ENCODE measurements around the gene TMEFF1.
"Not testable (repeated sequence)": the region's sequence is repeated elsewhere in the genome, so short reads cannot be mapped to it uniquely, and the experiment has no call there.

TMEFF1 gene

GRCh38 chr9:100498592-100498991, 25.6 kb downstream of the TMEFF1 start:
- no peak for DNase-seq

- DNase-seq, result no peak
These were observed 26.5 kb downstream of the TMEFF1 start for GRCh38 chr9:100499460-100499859.

GRCh38 chr9:100499866-100500265, 26.9 kb downstream of the TMEFF1 start:
- DNase-seq, result no peak

DNA sequence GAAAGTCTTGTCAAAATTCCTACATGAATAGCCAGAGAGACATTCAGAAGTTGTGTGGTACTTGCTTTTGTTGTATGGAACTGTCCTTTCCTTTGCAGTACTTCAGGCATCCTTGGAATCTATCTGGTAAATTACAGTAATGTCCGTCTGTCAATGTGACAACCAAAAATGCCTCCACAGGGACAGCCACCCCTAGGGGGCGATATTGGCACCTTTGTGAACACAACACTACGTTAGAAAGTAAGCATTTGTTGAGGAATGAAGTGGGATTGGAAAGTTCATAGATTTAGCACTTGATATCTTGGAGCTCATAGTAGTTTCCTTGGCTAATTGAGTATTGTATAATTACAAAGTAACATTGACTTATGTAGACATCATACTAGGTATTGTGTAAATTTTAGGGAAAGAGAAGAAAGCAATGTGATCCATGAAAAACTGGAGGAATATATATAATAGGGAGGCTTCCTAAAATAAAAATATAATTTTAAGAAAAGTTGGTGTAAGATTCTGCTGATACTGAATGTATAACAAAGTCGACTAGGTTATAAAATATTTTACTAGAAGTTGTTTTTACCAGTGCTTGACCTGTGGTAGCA, 32.7 kb downstream of the TMEFF1 start:
- DNase-seq, result no peak

- not testable (repeated sequence) for DNase-seq
These were observed 34.4 kb downstream of the TMEFF1 start for GRCh38 chr9:100507350-100507749.

- no peak for DNase-seq
These were observed 38.3 kb downstream of the TMEFF1 start for GRCh38 chr9:100511205-100511604.

DNA sequence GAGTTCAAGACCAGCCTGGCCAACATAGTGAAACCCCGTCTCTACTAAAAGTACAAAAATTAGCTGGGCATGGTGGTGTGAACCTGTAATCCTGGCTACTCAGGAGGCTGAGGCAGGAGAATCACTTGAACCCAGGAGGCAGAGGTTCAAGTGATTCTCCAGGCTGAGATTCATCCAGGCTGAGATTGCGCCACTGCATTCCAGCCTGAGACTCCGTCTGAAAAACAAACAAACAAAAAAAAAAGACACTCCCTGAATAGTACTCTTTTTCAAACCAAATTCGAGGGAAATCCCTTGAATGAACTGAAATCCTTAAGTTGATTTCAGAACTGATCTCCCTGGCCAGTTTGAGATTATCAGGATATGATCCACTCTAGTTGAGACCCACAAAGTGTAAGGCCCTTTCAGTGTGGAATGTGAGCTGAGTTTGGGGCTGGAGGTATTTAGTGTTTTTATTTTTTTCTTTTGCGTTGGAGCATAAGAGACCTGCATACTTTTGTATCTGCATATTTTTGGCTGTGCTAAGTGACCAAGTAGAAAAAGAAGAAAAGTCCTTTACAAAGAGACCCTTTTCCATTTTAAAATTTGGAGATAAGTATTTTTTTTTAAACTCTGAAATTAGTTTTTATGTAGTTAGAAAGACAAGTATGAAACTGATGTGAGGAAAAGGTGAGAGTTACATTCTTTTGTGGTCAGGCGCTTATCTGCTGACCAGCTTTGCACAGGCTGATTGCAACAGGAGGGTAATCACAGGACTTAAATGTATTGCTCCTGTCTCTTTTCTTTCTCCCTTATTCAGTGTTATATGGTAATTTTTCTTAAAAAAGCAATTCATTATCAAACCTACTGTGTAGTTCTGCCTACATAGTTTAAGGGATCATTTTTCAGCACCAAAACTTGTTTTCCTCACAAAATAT, 42.9 kb downstream of the TMEFF1 start:
- DNase-seq, result no peak

DNA sequence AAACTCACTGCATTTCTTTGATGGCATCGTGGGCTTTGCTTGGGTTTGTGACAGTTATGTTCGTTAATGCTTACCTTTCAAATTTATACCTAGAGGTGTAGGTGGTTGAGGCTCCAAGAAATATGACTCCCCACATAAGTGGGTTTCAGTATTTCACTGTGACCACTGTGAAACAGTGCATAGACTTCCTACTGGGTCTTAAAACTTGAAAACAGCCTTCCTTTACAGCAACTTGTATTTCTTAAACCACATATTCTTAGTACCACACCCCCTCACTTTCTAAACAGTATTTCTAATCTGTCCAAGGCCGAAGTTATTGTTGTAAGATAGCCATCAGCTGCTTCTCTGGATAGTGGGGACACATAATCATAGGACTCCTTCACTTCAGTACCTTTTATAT, 48.3 kb downstream of the TMEFF1 start:
- no peak for DNase-seq

DNA sequence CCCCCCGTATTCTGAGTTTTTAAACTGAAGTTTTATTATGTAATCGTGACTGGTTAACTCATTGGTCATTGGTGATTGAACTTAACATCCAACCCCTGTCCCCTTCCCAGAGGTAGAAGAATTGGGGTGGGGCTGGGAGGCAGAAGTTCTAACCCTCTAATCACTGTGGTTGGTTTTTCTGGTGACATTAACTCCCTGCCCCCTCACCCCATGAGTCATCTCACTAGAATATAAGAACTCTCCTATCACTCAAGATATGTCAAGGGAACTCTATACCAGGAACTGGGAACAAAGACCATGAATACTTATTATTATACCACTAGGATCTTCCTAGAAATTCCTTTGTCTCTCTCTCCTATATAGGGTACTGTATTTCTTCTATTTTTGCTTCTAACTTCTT, 52.6 kb downstream of the TMEFF1 start:
- no peak for DNase-seq

DNA sequence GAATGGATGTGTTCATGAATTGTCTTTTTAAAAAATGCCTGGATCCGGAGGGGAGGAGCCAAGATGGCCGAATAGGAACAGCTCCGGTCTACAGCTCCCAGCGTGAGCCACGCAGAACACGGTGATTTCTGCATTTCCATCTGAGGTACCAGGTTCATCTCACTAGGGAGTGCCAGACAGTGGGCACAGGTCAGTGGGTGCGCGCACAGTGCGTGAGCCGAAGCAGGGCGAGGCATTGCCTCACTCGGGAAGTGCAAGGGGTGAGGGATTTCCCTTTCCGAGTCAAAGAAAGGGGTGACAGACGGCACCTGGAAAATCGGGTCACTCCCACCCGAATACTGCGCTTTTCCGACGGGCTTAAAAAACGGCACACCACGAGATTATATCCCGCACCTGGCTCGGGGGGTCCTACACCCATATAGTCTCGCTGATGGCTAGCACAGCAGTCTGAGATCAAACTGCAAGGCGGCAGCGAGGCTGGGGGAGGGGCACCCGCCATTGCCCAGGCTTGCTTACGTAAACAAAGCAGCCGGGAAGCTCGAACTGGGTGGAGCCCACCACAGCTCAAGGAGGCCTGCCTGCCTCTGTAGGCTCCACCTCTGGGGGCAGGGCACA, 54.3 kb downstream of the TMEFF1 start:
- not testable (repeated sequence) for DNase-seq

DNA sequence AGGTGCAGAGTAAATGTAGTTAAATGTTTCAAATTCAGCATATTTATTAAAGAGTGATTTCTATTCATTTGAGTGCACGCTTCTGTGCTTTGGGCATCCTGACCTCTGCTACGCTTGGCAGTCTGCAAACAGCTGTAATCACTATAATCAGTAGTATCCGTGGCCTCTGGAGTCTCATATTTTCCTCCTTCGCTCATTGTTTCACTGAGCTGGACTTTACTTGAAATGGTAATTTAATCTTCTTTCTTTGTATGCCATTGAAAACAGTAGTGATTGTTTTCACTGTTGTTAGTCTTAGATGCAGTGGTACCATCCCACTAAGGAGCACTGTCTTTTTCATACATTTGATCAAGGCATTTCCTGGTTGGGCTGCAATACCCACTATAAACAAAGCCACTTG, 61.5 kb downstream of the TMEFF1 start:
- no peak for DNase-seq

DNA sequence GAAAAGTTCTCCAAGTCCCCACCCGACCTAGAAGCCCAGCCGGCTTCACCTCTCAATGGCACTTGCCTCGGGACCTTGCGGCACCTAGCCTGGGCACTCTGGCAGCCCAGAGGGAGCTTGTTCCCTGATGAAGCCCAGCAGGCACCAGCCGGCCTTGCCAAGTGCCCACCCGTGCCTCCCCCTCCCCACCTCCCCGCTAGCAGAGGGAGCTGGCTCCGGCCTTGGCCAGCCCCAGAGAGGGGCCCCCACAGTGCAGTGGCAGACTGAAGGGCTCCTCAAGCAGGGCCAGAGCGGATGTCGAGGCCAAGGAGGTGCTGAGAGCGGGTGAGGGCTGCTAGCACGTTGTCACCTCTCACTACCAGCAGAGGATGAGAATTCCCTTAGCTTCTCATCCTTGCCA, 67.4 kb downstream of the TMEFF1 start:
- no peak for DNase-seq

GRCh38 chr9:100549048-100549447, 76.1 kb downstream of the TMEFF1 start:
- DNase-seq, result no peak

DNA sequence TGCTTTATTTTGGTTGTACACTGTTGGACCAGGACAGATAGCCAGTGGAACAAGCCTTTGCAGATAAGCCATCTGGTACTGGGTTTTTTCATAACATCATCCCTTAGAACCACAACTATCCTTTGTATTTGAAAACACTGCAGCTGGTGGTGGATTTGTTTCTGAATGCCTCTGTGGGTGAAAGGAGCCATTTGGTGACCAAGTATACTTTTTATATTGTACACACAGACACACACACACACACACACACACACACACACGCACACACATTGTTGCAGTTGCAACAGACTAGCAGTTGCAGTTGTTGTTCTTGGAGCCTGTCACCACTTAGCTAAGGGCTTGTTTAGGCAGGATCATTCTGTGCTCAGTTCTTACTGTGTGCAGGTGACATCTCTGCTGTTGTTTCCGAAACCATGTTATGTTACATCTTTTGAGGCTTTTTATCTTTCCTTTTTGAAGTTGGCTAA, 82.0 kb downstream of the TMEFF1 start:
- no peak for DNase-seq

- DNase-seq, result no peak
These were observed 82.5 kb downstream of the TMEFF1 start for GRCh38 chr9:100555471-100555870.

DNA sequence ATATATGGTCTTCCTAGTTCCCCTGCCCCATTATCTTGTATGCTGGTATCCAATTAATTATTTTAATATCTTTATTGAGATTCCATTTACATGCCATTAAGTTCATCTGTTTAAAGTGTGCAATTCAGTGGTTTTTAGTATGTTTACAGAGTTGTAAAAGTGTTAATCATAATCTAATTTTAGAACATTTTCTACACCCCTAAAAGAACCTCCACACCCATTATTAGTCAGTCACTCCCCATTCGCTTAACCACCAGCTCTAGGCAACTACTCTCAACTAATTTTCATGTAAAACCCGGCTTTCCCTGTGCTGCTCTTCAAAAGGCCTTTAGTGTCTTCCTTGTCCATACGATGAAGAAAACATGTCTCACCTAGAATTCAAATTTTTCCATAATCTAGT, 84.1 kb downstream of the TMEFF1 start:
- no peak for DNase-seq

GRCh38 chr9:100561256-100561655, 88.3 kb downstream of the TMEFF1 start:
- no peak for DNase-seq

DNA sequence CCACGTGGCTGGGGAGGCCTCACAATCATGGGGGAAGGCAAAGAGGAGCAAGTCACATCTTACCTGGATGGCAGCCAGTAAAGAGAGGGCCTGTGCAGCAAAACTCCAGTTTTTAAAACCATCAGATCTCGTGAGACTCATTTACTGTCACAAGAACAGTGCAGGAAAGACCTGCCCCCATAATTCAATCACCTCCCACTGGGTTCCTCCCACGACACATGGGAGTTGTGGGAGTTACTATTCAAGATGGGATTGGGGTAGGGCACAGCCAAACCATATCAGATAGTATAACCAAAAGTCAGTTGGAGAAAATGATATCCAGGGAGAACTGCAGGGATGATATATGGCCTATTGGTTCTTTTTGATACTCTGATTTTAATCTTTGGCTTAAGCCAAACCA, 94.9 kb downstream of the TMEFF1 start:
- DNase-seq, result no peak

DNA sequence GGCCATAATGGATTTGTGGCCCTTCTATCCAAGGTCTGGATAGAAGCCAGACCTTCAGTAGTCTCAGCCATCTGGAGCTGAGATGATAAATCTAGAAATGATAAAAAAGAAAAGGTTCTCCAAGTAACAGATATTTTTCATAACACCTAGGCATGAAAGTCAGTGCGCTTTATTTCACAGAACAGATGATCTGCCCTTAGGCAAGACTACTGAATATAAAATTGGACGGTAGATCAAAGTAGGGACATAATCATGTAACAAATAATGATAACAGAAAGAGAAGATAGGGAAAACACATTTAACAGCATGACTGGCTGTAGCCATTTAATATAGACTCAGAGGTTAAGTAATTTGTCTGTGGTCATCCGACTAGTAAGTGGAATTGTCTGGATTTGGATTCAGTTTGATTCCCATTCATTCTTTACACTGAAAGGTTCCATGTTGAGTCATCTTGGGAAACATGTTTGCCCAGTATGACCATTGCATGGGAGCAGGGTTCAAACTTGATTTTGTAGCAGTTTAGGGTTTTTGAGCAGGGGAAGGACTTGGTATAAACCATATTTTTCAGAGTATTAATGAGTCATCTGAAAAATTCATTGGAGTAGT, 100.8 kb downstream of the TMEFF1 start:
- DNase-seq, result no peak

- DNase-seq, result no peak
These were observed 102.1 kb downstream of the TMEFF1 start for GRCh38 chr9:100575006-100575405.

GRCh38 chr9:100575765-100576386, 102.9 kb downstream of the TMEFF1 start:
- DNase-seq, result no peak

- DNase-seq, result no peak
These were observed 105.0 kb downstream of the TMEFF1 start, which contains the start of gene CAVIN4 for GRCh38 chr9:100577776-100578448. Gene CAVIN4 (plus strand): TSS chr9:100578079. CDS start chr9:100578144, 65 bp downstream.

All from NCI-H2029 treated with DMSO at 0.1 percent for 48 hours (cell line).